HG03432 (cell line): Measurements from ENCODE around the gene ZNF135.
A peak's percentile ranks its signal among the peaks of the same experiment; 100 is the strongest.

Source experiments
- ATAC-seq: cut with Tn5 transposase; IDR thresholded peaks from one replicate; pipeline ENCODE4 v1.9.1; 2021; ENCODE audit warnings: mild to moderate bottlenecking, moderate library complexity; ENCODE audit not compliant: unreplicated experiment

The ZNF135 gene

GRCh38 chr19:58059003-58059670 lies at the start of gene ZNF135:
Gene ZNF135 (plus strand): TSS chr19:58059282. CDS start chr19:58060003, 721 bp downstream.
- no peak for ATAC-seq

- ATAC-seq = no peak
Observed at GRCh38 chr19:58009301-58009665, 49.8 kb upstream of the ZNF135 start.

GRCh38 chr19:58009666-58010301 lies 49.3 kb upstream of the ZNF135 start:
- peak; percentile 63 for ATAC-seq

GRCh38 chr19:58010507-58010906 lies 48.6 kb upstream of the ZNF135 start:
- ATAC-seq = no peak

- ATAC-seq = no peak
Observed at GRCh38 chr19:58014141-58014540, 44.9 kb upstream of the ZNF135 start.

GRCh38 chr19:58020129-58020528 lies 39.0 kb upstream of the ZNF135 start:
- ATAC-seq = no peak

- ATAC-seq = no peak
Observed at GRCh38 chr19:58021541-58022282, 37.4 kb upstream of the ZNF135 start.

GRCh38 chr19:58022283-58022660 lies 36.8 kb upstream of the ZNF135 start:
- no peak for ATAC-seq

- ATAC-seq = no peak
Observed at GRCh38 chr19:58024661-58025060, 34.4 kb upstream of the ZNF135 start.

- no peak for ATAC-seq
Observed at GRCh38 chr19:58033741-58034476, 25.2 kb upstream of the ZNF135 start, which contains the start of gene ZSCAN1. Gene ZSCAN1 (plus strand): TSS chr19:58034025. CDS start chr19:58037837, 3,812 bp downstream.

GRCh38 chr19:58034477-58034793 lies 24.6 kb upstream of the ZNF135 start:
- no peak for ATAC-seq

- ATAC-seq = no peak
Observed at GRCh38 chr19:58035863-58036262, 23.2 kb upstream of the ZNF135 start.

GRCh38 chr19:58037927-58038687 lies 21.0 kb upstream of the ZNF135 start:
- ATAC-seq = no peak

- no peak for ATAC-seq
Observed at GRCh38 chr19:58038688-58039204, 20.3 kb upstream of the ZNF135 start.

- ATAC-seq = no peak
Observed at GRCh38 chr19:58040751-58041525, 18.1 kb upstream of the ZNF135 start.

GRCh38 chr19:58042495-58043340 lies 16.4 kb upstream of the ZNF135 start:
- no peak for ATAC-seq

GRCh38 chr19:58044391-58044790 lies 14.7 kb upstream of the ZNF135 start:
- no peak for ATAC-seq

GRCh38 chr19:58044886-58045285 lies 14.2 kb upstream of the ZNF135 start:
- ATAC-seq = no peak
